HCT116 (cell line): ENCODE data around the gene CLDN15. TPM values are rescaled to one million over a fixed set of nuclear protein-coding genes. Genes with fewer than 3 reads are reported as not detected.

Experiments
- ATAC-seq: fragments of 200-7000 bp; cut with Tn5 transposase; 2 replicates; pipeline ENCODE4 v1.9.1; 2020; ENCODE audit warnings: mild to moderate bottlenecking, moderate library complexity
- BruUV-seq: library from RNA; stranded (reverse); fragments of 400-500 nt; replicated peaks from 2 replicates; lab custom pipeline; 2021; lab: Mats Ljungman, UMichigan
- CTCF ChIA-PET: fragments of 300-600 bp; sonication (Branson Sonifier 250); formaldehyde crosslinking; loops from one replicate; lab custom pipeline; 2021; ENCODE audit warnings: antibody characterized with exemption; lab: Charles Lee
- POLR2A ChIA-PET: fragments of 300-600, 350-600 bp; sonication (Branson Sonifier 250); formaldehyde crosslinking; loops from one replicate; lab custom pipeline; 2021; ENCODE audit warnings: antibody characterized with exemption; lab: Charles Lee
- RAD21 ChIA-PET, 2 experiments: fragments of 300-600 bp; sonication (Branson Sonifier 250); formaldehyde crosslinking; loops; one replicate each; lab custom pipeline; 2023; ENCODE audit warnings: low total read pairs in 2 of 2; ENCODE audit not compliant: uncharacterized antibody in 2 of 2, unreplicated experiment in 2 of 2, low non-redundant PET in 1 of 2; lab: Charles Lee
- DNase-seq: peaks from one replicate; pipeline ENCODE4 v3.0.0-alpha.2; 2010; ENCODE audit warnings: low read depth, low spot score
- H2AFZ ChIP-seq: fragments of 200-600 bp; shearing (Covaris generic), sonication (generic); 2 replicates; pipeline ENCODE4 v1.6.1; 2017; ENCODE audit warnings: low read depth, mixed run types, mixed read lengths, antibody characterized with exemption, low read length; ENCODE audit not compliant: poor library complexity, severe bottlenecking
- H3K27ac ChIP-seq: 2 replicates; pipeline ENCODE4 v1.5.1; 2012; ENCODE audit warnings: low read depth, low read length
- H3K27me3 ChIP-seq: fragments of 200-600 bp; sonication (generic); 2 replicates; pipeline ENCODE4 v1.6.1; 2016; ENCODE audit warnings: mixed run types, low read length, mixed read lengths; ENCODE audit not compliant: insufficient read depth
- H3K36me3 ChIP-seq, 2 experiments: fragments of 200-500 bp in 1 of 2; fragments of 200-600 bp in 1 of 2; sonication (Bioruptor generic) in 1 of 2; sonication (generic) in 1 of 2; 2 replicates each; pipeline versions ENCODE4 v1.5.1 to v1.6.1; 2014 to 2016; ENCODE audit warnings: low read length in 2 of 2, inconsistent platforms in 1 of 2, mixed read lengths in 1 of 2, mixed run types in 1 of 2; ENCODE audit not compliant: insufficient read depth in 2 of 2, control insufficient read depth in 1 of 2
- H3K4me1 ChIP-seq, 2 experiments: fragments of 200-600 bp in 1 of 2; sonication (generic) in 1 of 2; 2 replicates each; pipeline versions ENCODE4 v1.5.1 to v1.6.1; 2012 to 2017; ENCODE audit warnings: low read length in 2 of 2, inconsistent platforms in 1 of 2, mild to moderate bottlenecking in 1 of 2, mixed read lengths in 1 of 2, mixed run types in 1 of 2, moderate library complexity in 1 of 2; ENCODE audit not compliant: insufficient read depth in 2 of 2, control insufficient read depth in 1 of 2
- H3K4me2 ChIP-seq: fragments of 200-600 bp; sonication (generic); 2 replicates; pipeline ENCODE4 v1.6.1; 2017; ENCODE audit warnings: mixed run types, low read length, mixed read lengths
- H3K4me3 ChIP-seq, 2 experiments: fragments of 200-600 bp in 1 of 2; sonication (generic) in 1 of 2; replicated peaks in 1 of 2; 2 replicates each; pipeline ENCODE4 v1.5.1; 2011 to 2016; ENCODE audit warnings: low read length in 2 of 2, control low read depth in 1 of 2, low read depth in 1 of 2, mild to moderate bottlenecking in 1 of 2, mixed read lengths in 1 of 2, mixed run types in 1 of 2
- H3K79me2 ChIP-seq: fragments of 200-600 bp; sonication (generic); 2 replicates; pipeline ENCODE4 v1.6.1; 2017; ENCODE audit warnings: mild to moderate bottlenecking, mixed run types, low read length, moderate library complexity, mixed read lengths; ENCODE audit not compliant: insufficient read depth
- H3K9ac ChIP-seq: fragments of 200-600 bp; sonication (generic); 2 replicates; pipeline ENCODE4 v1.6.1; 2016; ENCODE audit warnings: low read length, mixed read lengths
- H3K9me2 ChIP-seq: fragments of 200-600 bp; sonication (generic), shearing (Covaris generic); 2 replicates; pipeline ENCODE4 v1.6.1; 2017; ENCODE audit warnings: mixed run types, mild to moderate bottlenecking, moderate library complexity; ENCODE audit not compliant: insufficient read depth
- H3K9me3 ChIP-seq, 2 experiments: fragments of 200-500 bp in 1 of 2; fragments of 200-600 bp in 1 of 2; sonication (Bioruptor generic) in 1 of 2; sonication (generic) in 1 of 2; 2 replicates each; pipeline ENCODE4 v1.6.1; 2014 to 2017; ENCODE audit warnings: low read length in 2 of 2, mixed read lengths in 2 of 2, inconsistent platforms in 1 of 2, low read depth in 1 of 2, mild to moderate bottlenecking in 1 of 2, mixed run types in 1 of 2, moderate library complexity in 1 of 2; ENCODE audit not compliant: control insufficient read depth in 1 of 2, insufficient read depth in 1 of 2
- H4K20me1 ChIP-seq: fragments of 200-600 bp; sonication (generic), shearing (Covaris generic); 2 replicates; pipeline ENCODE4 v1.6.1; 2017; ENCODE audit warnings: mixed run types, mild to moderate bottlenecking, moderate library complexity; ENCODE audit not compliant: insufficient read depth
- ATF3 ChIP-seq: IDR thresholded peaks from 2 replicates; pipeline ENCODE4 v1.6.1; 2012
- CBX3 ChIP-seq: IDR thresholded peaks from 2 replicates; pipeline ENCODE4 v1.6.1; 2012; ENCODE audit warnings: low read depth
- CTCF ChIP-seq, 3 experiments: fragments of 200-600 bp in 1 of 3; sonication (generic) in 1 of 3; IDR thresholded peaks in 2 of 3; conservative IDR thresholded peaks in 1 of 3; 2 replicates each; pipeline ENCODE4 v1.5.1; 2012 to 2017; ENCODE audit warnings: low read depth in 2 of 3, low read length in 2 of 3, antibody characterized with exemption in 1 of 3, borderline replicate concordance in 1 of 3, control low read depth in 1 of 3, mild to moderate bottlenecking in 1 of 3, mixed read lengths in 1 of 3, mixed run types in 1 of 3, moderate library complexity in 1 of 3; ENCODE audit not compliant: insufficient read depth in 1 of 3
- EGR1 ChIP-seq: IDR thresholded peaks from 2 replicates; pipeline ENCODE4 v1.6.1; 2012; ENCODE audit warnings: low read depth
- ELF1 ChIP-seq: IDR thresholded peaks from 2 replicates; pipeline ENCODE4 v1.6.1; 2012; ENCODE audit warnings: low read depth, borderline replicate concordance
- EZH2 ChIP-seq: fragments of 200-600 bp; sonication (generic); IDR thresholded peaks from 2 replicates; pipeline ENCODE4 v1.6.1; 2017; ENCODE audit warnings: antibody characterized with exemption, mixed run types
- EZH2phosphoT487 ChIP-seq: fragments of 200-600 bp; IDR thresholded peaks from 2 replicates; pipeline ENCODE4 v1.6.1; 2018; ENCODE audit warnings: antibody characterized with exemption, borderline replicate concordance
- FOSL1 ChIP-seq: IDR thresholded peaks from 2 replicates; pipeline ENCODE4 v1.6.1; 2012; ENCODE audit warnings: low read depth
- MAX ChIP-seq: IDR thresholded peaks from 2 replicates; pipeline ENCODE4 v1.6.1; 2012
- RAD21 ChIP-seq: IDR thresholded peaks from 2 replicates; pipeline ENCODE4 v1.6.1; 2012; ENCODE audit warnings: low read depth, mild to moderate bottlenecking
- SIN3A ChIP-seq: IDR thresholded peaks from 2 replicates; pipeline ENCODE4 v1.6.1; 2012; ENCODE audit warnings: low read depth
- SP1 ChIP-seq: IDR thresholded peaks from 2 replicates; pipeline ENCODE4 v1.6.1; 2012; ENCODE audit warnings: low read depth
- TCF7L2 ChIP-seq: IDR thresholded peaks from 2 replicates; pipeline ENCODE4 v1.7.0; 2011; ENCODE audit warnings: borderline replicate concordance, inconsistent platforms; ENCODE audit not compliant: insufficient read depth, insufficient read length; ENCODE audit errors: extremely low read depth
- ZBTB33 ChIP-seq: IDR thresholded peaks from 2 replicates; pipeline ENCODE4 v1.6.1; 2011; ENCODE audit warnings: mild to moderate bottlenecking, low read length, moderate library complexity; ENCODE audit not compliant: insufficient replicate concordance; ENCODE audit errors: extremely low read depth
- ZFX ChIP-seq: fragments of 450-650 bp; IDR thresholded peaks from 2 replicates; pipeline ENCODE4 v1.6.1; 2017
- ZNF274 ChIP-seq: fragments of 200-500 bp; sonication (Bioruptor generic); IDR thresholded peaks from 2 replicates; pipeline ENCODE4 v1.6.1; 2014; ENCODE audit warnings: mild to moderate bottlenecking, low read depth, low read length, inconsistent platforms
- intact Hi-C: fragments of 100-400 bp; cut with micrococcal nuclease; formaldehyde crosslinking; loops from 2 replicates; pipeline ENCODE4 v1.10.0; 2022
- total RNA-seq: library from RNA; stranded (reverse); gene quantifications from one replicate; pipeline ENCODE4 v1.2.1, GENCODE V29; 2021; ENCODE audit not compliant: unreplicated experiment

CLDN15 gene
- total RNA-seq, 1 experiment from 2014 or later: 16.9 TPM

GRCh38 chr7:101251871-101252659 lies 14.5 kb upstream of the CLDN15 start (continued):
- no peak for TF ChIP-seq ATF3
- no peak for TF ChIP-seq MAX
- no peak for TF ChIP-seq EZH2phosphoT487
- no peak for TF ChIP-seq EZH2

- no peak overlapping the region for H3K4me3 ChIP-seq
- no peaks in the 10 kb centered on the region for H3K27me3 ChIP-seq
- H3K9ac ChIP-seq: no peak overlapping the region
- peaks cover 4 to 5% of the 10 kb centered on the region in 2 experiments for H3K36me3 ChIP-seq
- DNase-seq: no peak
- ChIA-PET CTCF (no interaction called here), POLR2A (no interaction called here)
- no peak overlapping the region for H3K27ac ChIP-seq
- intact Hi-C loops: no loop called here
- H4K20me1 ChIP-seq: no peaks in the 10 kb centered on the region
- H3K79me2 ChIP-seq: peaks cover 62% of the 10 kb centered on the region
- no peak for TF ChIP-seq RAD21
- TF ChIP-seq EZH2phosphoT487: no peak
- TF ChIP-seq ZBTB33: no peak
- TF ChIP-seq FOSL1: no peak
- no peak for TF ChIP-seq SP1
- no peak for TF ChIP-seq SIN3A
- no peak for TF ChIP-seq ZFX
- no peak for TF ChIP-seq CBX3
- no peak for TF ChIP-seq TCF7L2
- TF ChIP-seq ELF1: no peak
- TF ChIP-seq EZH2: no peak
- no peak for TF ChIP-seq ATF3
- no peak for TF ChIP-seq MAX
- no peak for TF ChIP-seq CTCF (IDR thresholded peaks at IDR 0.05 in 2 of 3, conservative IDR thresholded peaks at IDR 0.05 in 1 of 3; ENCODE audit: borderline replicate concordance in 1 of 3, insufficient read depth in 1 of 3, low read depth in 2 of 3, low read length in 2 of 3)
- no peak for TF ChIP-seq ZNF274
- no peak for TF ChIP-seq EGR1
- TF ChIP-seq, all 23 proteins: peak for 0
- ATAC-seq: no peak
- Histone ChIP-seq H3K9me3 (no peaks in the 10 kb centered on the region), H3K9me2 (no peaks in the 10 kb centered on the region), H3K4me1 (peaks cover 5 to 23% of the 10 kb centered on the region in 2 experiments; a peak in 3 of 4 replicates), H3K4me2 (peak overlapping the region; percentile 82; the same call in 1 of the 2 replicates), H2AFZ (no peak overlapping the region)
- RAD21 ChIA-PET: no interaction called here
- no TSS peak for BruUV-seq
These were observed 12.7 kb upstream of the CLDN15 start for GRCh38 chr7:101250324-101250723.
